ENCODE data around the gene PLXNC1.

The PLXNC1 gene

GRCh38 chr12:94163850-94164249 lies 15.5 kb downstream of the PLXNC1 start:
- DNase-seq = no peak

- no peak for DNase-seq
These were observed 16.8 kb downstream of the PLXNC1 start for GRCh38 chr12:94165138-94165537.

GRCh38 chr12:94165670-94166364 lies 17.4 kb downstream of the PLXNC1 start:
- DNase-seq = no peak

GRCh38 chr12:94167071-94167755 lies 18.8 kb downstream of the PLXNC1 start:
- DNase-seq = no peak

- no peak for DNase-seq
These were observed 19.5 kb downstream of the PLXNC1 start for GRCh38 chr12:94167756-94168416.

- no peak for DNase-seq
These were observed 21.1 kb downstream of the PLXNC1 start for GRCh38 chr12:94169495-94169894.

GRCh38 chr12:94169966-94170689 lies 21.8 kb downstream of the PLXNC1 start:
- no peak for DNase-seq

GRCh38 chr12:94170690-94171594 lies 22.6 kb downstream of the PLXNC1 start:
- no peak for DNase-seq

- DNase-seq = no peak
These were observed 23.2 kb downstream of the PLXNC1 start for GRCh38 chr12:94171595-94171930.

- peak; percentile 20 for DNase-seq
These were observed 23.7 kb downstream of the PLXNC1 start for GRCh38 chr12:94172031-94172430.

- peak; percentile 62 for DNase-seq
These were observed 24.6 kb downstream of the PLXNC1 start for GRCh38 chr12:94172973-94173372.

GRCh38 chr12:94173660-94174265 lies 25.4 kb downstream of the PLXNC1 start:
- no peak for DNase-seq

- DNase-seq = peak; percentile 64
These were observed 26.2 kb downstream of the PLXNC1 start for GRCh38 chr12:94174576-94174975.

- no peak for DNase-seq
These were observed 27.6 kb downstream of the PLXNC1 start for GRCh38 chr12:94175763-94176668.

- no peak for DNase-seq
These were observed 29.7 kb downstream of the PLXNC1 start for GRCh38 chr12:94178054-94178453.

GRCh38 chr12:94178882-94179281 lies 30.5 kb downstream of the PLXNC1 start:
- no peak for DNase-seq

- no peak for DNase-seq
These were observed 31.3 kb downstream of the PLXNC1 start for GRCh38 chr12:94179723-94180122.

- peak; percentile 18 for DNase-seq
These were observed 32.4 kb downstream of the PLXNC1 start for GRCh38 chr12:94180558-94181296.

GRCh38 chr12:94182986-94183707 lies 34.8 kb downstream of the PLXNC1 start:
- no peak for DNase-seq

Measured in CD4-positive, alpha-beta T cell treated with Interferon gamma for 1 hour (primary cell).